AG09309 (cell line): Measurements from ENCODE around the gene LIN7A.

ENCODE experiments used
- DNase-seq: peaks from one replicate; pipeline ENCODE4 v3.0.0-alpha.2; 2010; ENCODE audit warnings: low read depth
- H3K4me3 ChIP-seq: 2 replicates; pipeline ENCODE4 v1.5.1; 2011; ENCODE audit warnings: mild to moderate bottlenecking, low read depth, low read length, moderate library complexity; ENCODE audit not compliant: control insufficient read depth
- CTCF ChIP-seq: IDR thresholded peaks from 2 replicates; pipeline ENCODE4 v1.5.1; 2011; ENCODE audit warnings: mild to moderate bottlenecking, low read depth, low read length, inconsistent platforms; ENCODE audit not compliant: insufficient read depth, control insufficient read depth; ENCODE audit errors: missing control alignments

LIN7A gene

GRCh38 chr12:80829767-80830166, 108.0 kb downstream of the LIN7A start:
- H3K4me3 ChIP-seq = no peak overlapping the region
- no peak for TF ChIP-seq CTCF
- DNase-seq = no peak

DNA sequence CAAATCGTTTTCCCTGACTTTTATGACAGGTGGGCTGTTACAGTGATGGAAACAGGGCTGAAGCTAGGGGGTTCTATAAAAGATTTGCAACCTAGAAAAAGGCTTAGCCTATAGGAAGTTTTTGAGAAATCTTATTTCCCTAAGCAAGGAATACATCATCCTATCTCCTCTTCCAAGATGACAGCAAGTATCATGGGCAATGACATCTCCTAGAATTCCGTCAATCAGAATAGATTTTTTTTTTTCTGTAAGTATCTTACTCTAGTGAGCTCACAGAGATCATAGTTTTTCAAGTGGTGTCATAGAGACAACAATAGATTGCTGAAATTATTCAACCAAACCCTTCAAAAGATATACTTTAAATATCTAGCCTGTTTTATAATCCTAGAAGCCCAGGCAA, 112.2 kb downstream of the LIN7A start:
- TF ChIP-seq CTCF = no peak
- DNase-seq = no peak

GRCh38 chr12:80823393-80823792, 114.3 kb downstream of the LIN7A start:
- TF ChIP-seq CTCF = no peak
- no peak overlapping the region for H3K4me3 ChIP-seq
- no peak for DNase-seq

More for the DNA sequence above, 112.2 kb downstream of the LIN7A start:
- H3K4me3 ChIP-seq = no peak overlapping the region

- H3K4me3 ChIP-seq = no peak overlapping the region
- TF ChIP-seq CTCF = no peak
- no peak for DNase-seq
Observed at GRCh38 chr12:80821513-80822000, 116.2 kb downstream of the LIN7A start.

GRCh38 chr12:80818878-80819277, 118.9 kb downstream of the LIN7A start:
- no peak for DNase-seq

DNA sequence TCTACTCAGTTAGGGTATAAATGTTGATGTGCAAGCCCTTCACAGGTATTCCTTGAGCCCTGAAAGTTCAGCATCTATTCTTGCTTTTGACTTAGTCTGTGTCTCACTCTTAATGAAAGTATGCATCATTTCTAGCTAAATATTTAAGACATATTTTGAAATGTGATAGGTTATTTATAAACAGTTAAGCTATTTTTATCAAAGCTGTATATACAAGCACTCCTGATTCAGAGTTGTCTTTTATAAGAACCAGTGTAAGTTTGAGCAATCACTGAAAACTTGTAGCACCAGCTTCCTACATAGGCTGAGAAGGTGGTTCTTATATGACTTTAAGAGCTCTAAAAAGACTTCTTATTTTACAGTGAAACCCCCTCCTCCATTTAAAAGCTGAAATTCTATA, 122.4 kb downstream of the LIN7A start:
- no peak for TF ChIP-seq CTCF

More at GRCh38 chr12:80818878-80819277, 118.9 kb downstream of the LIN7A start:
- no peak overlapping the region for H3K4me3 ChIP-seq
- no peak for TF ChIP-seq CTCF

GRCh38 chr12:80814453-80814852, 123.3 kb downstream of the LIN7A start:
- DNase-seq = no peak
- H3K4me3 ChIP-seq = no peak overlapping the region
- no peak for TF ChIP-seq CTCF

More for the DNA sequence above, 122.4 kb downstream of the LIN7A start:
- DNase-seq = no peak
- H3K4me3 ChIP-seq = no peak overlapping the region
